Heart left ventricle (tissue), 13 donors: ENCODE results near the gene ENDOU.

Experiments
- POLR2A ChIP-seq, 2 donors: fragments of 450-650 bp; IDR thresholded peaks; one replicate each; pipeline ENCODE4 v1.6.1; 2017; ENCODE audit warnings: antibody characterized with exemption in 2 of 2, mild to moderate bottlenecking in 2 of 2, moderate library complexity in 2 of 2
- TF ChIP-seq, protein P1 (sequence below), 12 donors: fragments of 200-600 bp; sonication (generic) in 4 of 12; IDR thresholded peaks; one replicate each; pipeline versions ENCODE4 v1.5.0 to v1.8.0; 2018 to 2022; ENCODE audit warnings: antibody characterized with exemption in 12 of 12, mild to moderate bottlenecking in 5 of 12
- donor health status: ischemic (EF 13 %, LVEDD 7.1; RV severe dilation, severe dysfunction).
- donor health status: DM: no; HTN: yes; CAD: no.
- donor health status: DM: no; HTN: no; CAD: no.
- donor health status: ischemic (EF 25% LVEDD 6.9; RV normal size, moderate dysfunction).
- donor health status: ischemic (EF 25% LVEDD 5.7; RV mildly dilated, moderate dysfunction).
- donor health status: ischemic (EF 35%, LVEDD 5.7; RV mildly dilated, moderate dysfunction).
- donor health status: nonischemic (EF 11% LVEDD 7.7; RV severe dilation, severe dysfunction).
- donor health status: DM: yes; HTN: yes; CAD: no.
- donor health status: PGD.
- donor health status: ischemic (EF 29% LVEDD 5.4; RV normal size, mild dysfunction).
- donor health status: nonischemic (EF 23%, LVEDD 6.1; RV moderate dilation, normal function).

DNA sequence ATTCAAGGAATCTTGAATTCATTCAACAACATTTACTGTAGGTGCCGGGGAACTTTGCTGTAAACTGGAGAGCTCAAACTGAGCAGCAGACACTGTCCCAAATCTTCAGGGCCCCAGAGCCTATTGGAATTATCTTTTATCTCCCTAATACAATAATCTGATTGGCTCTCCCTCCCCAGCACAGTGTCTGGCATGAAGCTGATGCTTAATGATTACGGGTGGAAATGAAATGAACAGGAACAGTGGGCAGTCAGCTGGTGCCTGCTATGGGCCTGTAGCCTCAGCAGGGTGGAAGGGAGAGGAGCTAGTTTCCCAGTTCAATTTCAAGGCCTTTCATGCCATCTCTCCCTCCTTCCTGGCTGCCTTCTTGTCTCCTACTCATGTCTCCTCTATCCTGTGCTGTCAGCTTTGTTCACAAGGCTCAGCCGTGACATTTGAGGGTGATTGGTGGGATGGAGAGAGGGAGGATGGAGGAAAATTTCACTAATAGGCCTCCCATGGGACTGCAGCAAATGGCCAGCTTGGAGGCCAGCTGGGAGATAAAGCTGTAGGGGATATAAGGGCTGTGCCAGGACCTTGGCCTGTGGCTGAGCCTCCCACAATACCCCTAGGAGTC, 37.7 kb upstream of the ENDOU start:
- TF ChIP-seq, protein P1, sequence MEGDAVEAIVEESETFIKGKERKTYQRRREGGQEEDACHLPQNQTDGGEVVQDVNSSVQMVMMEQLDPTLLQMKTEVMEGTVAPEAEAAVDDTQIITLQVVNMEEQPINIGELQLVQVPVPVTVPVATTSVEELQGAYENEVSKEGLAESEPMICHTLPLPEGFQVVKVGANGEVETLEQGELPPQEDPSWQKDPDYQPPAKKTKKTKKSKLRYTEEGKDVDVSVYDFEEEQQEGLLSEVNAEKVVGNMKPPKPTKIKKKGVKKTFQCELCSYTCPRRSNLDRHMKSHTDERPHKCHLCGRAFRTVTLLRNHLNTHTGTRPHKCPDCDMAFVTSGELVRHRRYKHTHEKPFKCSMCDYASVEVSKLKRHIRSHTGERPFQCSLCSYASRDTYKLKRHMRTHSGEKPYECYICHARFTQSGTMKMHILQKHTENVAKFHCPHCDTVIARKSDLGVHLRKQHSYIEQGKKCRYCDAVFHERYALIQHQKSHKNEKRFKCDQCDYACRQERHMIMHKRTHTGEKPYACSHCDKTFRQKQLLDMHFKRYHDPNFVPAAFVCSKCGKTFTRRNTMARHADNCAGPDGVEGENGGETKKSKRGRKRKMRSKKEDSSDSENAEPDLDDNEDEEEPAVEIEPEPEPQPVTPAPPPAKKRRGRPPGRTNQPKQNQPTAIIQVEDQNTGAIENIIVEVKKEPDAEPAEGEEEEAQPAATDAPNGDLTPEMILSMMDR (IDR thresholded peaks at IDR 0.05) = no peak
- TF ChIP-seq POLR2A (IDR thresholded peaks at IDR 0.05) = no peak
